ENCODE results near the gene PMS2.
A peak's percentile ranks its signal among the peaks of the same experiment; 100 is the strongest.
"Not testable (repeated sequence)": the region's sequence is repeated elsewhere in the genome, so short reads cannot be mapped to it uniquely, and the experiment has no call there.

The PMS2 gene

GRCh38 chr7:6027806-6028365, 19.0 kb upstream of the PMS2 start:
- DNase-seq (ENCODE audit: low spot score in 2 of 2) (no peak), ATAC-seq (ENCODE audit: low read depth) (no peak)
- Mint-ChIP-seq H3K27me3 (no peaks in the 10 kb centered on the region), H3K36me3 (peaks cover 30% of the 10 kb centered on the region), H3K9me3 (no peaks in the 10 kb centered on the region), H3K27ac (peak overlapping the region; percentile 93), H3K4me1 (peaks cover 20% of the 10 kb centered on the region), H3K4me3 (no peak overlapping the region)

GRCh38 chr7:6026820-6027311, 18.0 kb upstream of the PMS2 start:
- ATAC-seq (ENCODE audit: low read depth) (peak; percentile 13), DNase-seq (ENCODE audit: low spot score in 2 of 2) (no peak)
- Mint-ChIP-seq H3K36me3 (peaks cover 36% of the 10 kb centered on the region), H3K27ac (peak overlapping the region; percentile 93), H3K4me1 (peaks cover 20% of the 10 kb centered on the region), H3K4me3 (peak overlapping the region; percentile 86), H3K9me3 (no peaks in the 10 kb centered on the region), H3K27me3 (no peaks in the 10 kb centered on the region)

GRCh38 chr7:6026011-6026819, 17.4 kb upstream of the PMS2 start:
- H3K36me3 Mint-ChIP-seq = peaks cover 38% of the 10 kb centered on the region
- peaks cover 17% of the 10 kb centered on the region for H3K4me1 Mint-ChIP-seq
- H3K4me3 Mint-ChIP-seq = peak overlapping the region; percentile 86
- no peaks in the 10 kb centered on the region for H3K27me3 Mint-ChIP-seq
- H3K27ac Mint-ChIP-seq = peak overlapping the region; percentile 93
- DNase-seq (ENCODE audit: low spot score in 2 of 2) (peak; percentile 67 to 68), ATAC-seq (ENCODE audit: low read depth) (peak; percentile 100)
- H3K9me3 Mint-ChIP-seq = no peaks in the 10 kb centered on the region

- DNase-seq (ENCODE audit: low spot score in 2 of 2) = no peak
- H3K27me3 Mint-ChIP-seq = no peaks in the 10 kb centered on the region
- peak overlapping the region; percentile 12 for H3K27ac Mint-ChIP-seq
- H3K4me3 Mint-ChIP-seq = no peak overlapping the region
- H3K9me3 Mint-ChIP-seq = no peaks in the 10 kb centered on the region
- peaks cover 44% of the 10 kb centered on the region for H3K36me3 Mint-ChIP-seq
- ATAC-seq (ENCODE audit: low read depth) = no peak
- H3K4me1 Mint-ChIP-seq = peaks cover 17% of the 10 kb centered on the region
Measured at GRCh38 chr7:6023974-6024435, 15.2 kb upstream of the PMS2 start.

- Mint-ChIP-seq H3K27me3 (no peaks in the 10 kb centered on the region), H3K27ac (no peak overlapping the region), H3K36me3 (peaks cover 43% of the 10 kb centered on the region), H3K9me3 (no peaks in the 10 kb centered on the region), H3K4me3 (no peak overlapping the region), H3K4me1 (peaks cover 17% of the 10 kb centered on the region)
- ATAC-seq (ENCODE audit: low read depth) = no peak
- DNase-seq (ENCODE audit: low spot score in 2 of 2) = no peak
Measured at GRCh38 chr7:6022707-6023106, 13.9 kb upstream of the PMS2 start.

- peaks cover 5% of the 10 kb centered on the region for H3K4me1 Mint-ChIP-seq
- H3K4me3 Mint-ChIP-seq = no peak overlapping the region
- peak overlapping the region; percentile 17 for H3K27ac Mint-ChIP-seq
- no peaks in the 10 kb centered on the region for H3K9me3 Mint-ChIP-seq
- DNase-seq (ENCODE audit: low spot score in 2 of 2) (no peak), ATAC-seq (ENCODE audit: low read depth) (no peak)
- H3K36me3 Mint-ChIP-seq = peaks cover 43% of the 10 kb centered on the region
- no peaks in the 10 kb centered on the region for H3K27me3 Mint-ChIP-seq
Measured at GRCh38 chr7:6020371-6021286, 11.8 kb upstream of the PMS2 start.

DNA sequence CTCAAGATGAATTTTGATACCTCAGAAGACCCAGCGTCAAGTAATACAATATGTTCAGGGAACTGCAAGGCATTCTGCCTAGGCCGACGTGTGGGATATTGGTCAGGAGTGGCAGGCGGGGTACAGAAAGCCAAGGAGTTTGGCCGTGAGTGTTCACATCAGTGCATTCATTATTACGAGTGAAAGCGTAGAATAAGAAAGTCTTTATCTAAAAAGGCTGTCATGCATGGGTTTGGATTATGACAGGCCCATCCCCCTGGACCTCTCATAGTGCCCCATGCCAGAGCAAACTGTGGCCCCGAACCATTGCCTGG, 7.8 kb upstream of the PMS2 start:
- Mint-ChIP-seq H3K4me3 (no peak overlapping the region), H3K27me3 (no peaks in the 10 kb centered on the region), H3K27ac (peak overlapping the region; percentile 73), H3K9me3 (no peaks in the 10 kb centered on the region), H3K4me1 (peaks cover 5% of the 10 kb centered on the region), H3K36me3 (peaks cover 27% of the 10 kb centered on the region)
- DNase-seq (ENCODE audit: low spot score in 2 of 2) (no peak), ATAC-seq (ENCODE audit: low read depth) (no peak)

- peaks cover 9% of the 10 kb centered on the region for H3K4me1 Mint-ChIP-seq
- H3K4me3 Mint-ChIP-seq = no peak overlapping the region
- no peak for ATAC-seq (ENCODE audit: low read depth)
- peaks cover 25% of the 10 kb centered on the region for H3K36me3 Mint-ChIP-seq
- no peaks in the 10 kb centered on the region for H3K27me3 Mint-ChIP-seq
- H3K9me3 Mint-ChIP-seq = no peaks in the 10 kb centered on the region
- H3K27ac Mint-ChIP-seq = peak overlapping the region; percentile 73
- no peak for DNase-seq (ENCODE audit: low spot score in 2 of 2)
Measured at GRCh38 chr7:6015917-6016652, 7.2 kb upstream of the PMS2 start.

DNA sequence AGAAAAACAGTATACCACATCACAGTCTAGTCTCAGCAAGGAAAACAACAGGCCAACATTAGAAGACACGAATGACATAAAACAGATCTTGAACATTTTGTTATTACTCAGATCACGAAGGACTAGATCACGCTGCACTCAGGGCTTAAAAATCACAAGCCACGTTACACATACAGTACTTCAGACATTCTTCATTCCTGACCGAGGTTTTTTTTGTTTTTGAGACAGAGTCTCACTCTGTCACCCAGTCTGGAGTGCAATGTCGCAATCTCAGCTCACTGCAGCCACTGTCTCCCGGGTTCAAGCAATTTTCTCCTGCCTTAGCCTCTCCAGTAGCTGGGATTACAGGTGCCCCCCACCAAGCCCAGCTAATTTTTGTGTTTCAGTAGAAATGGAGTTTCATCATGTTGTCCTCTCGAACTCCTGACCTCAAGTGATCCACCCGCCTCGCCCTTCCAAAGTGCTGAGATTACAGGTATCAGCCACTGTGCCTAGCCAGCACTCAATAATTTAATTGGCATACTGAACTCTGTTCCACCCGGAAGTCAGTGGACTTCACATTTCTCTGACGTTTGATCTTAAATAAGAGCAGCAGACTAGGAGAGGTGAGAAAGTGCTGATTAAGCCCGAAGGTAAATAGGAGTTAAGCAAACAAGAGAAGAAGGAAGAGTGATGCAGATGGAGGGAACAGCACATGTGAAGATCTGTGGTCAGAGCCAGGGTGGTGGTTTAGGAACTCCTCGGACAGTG, 3.7 kb upstream of the PMS2 start:
- H3K9me3 Mint-ChIP-seq = no peaks in the 10 kb centered on the region
- no peaks in the 10 kb centered on the region for H3K27me3 Mint-ChIP-seq
- H3K4me3 Mint-ChIP-seq = no peak overlapping the region
- H3K36me3 Mint-ChIP-seq = peaks cover 13% of the 10 kb centered on the region
- peaks cover 17% of the 10 kb centered on the region for H3K4me1 Mint-ChIP-seq
- no peak for ATAC-seq (ENCODE audit: low read depth)
- no peak overlapping the region for H3K27ac Mint-ChIP-seq
- DNase-seq (ENCODE audit: low spot score in 2 of 2) = no peak

GRCh38 chr7:6011541-6011940, 2.7 kb upstream of the PMS2 start:
- peaks cover 21% of the 10 kb centered on the region for H3K4me1 Mint-ChIP-seq
- no peak for ATAC-seq (ENCODE audit: low read depth)
- no peak for DNase-seq (ENCODE audit: low spot score in 2 of 2)
- H3K27me3 Mint-ChIP-seq = no peaks in the 10 kb centered on the region
- no peaks in the 10 kb centered on the region for H3K9me3 Mint-ChIP-seq
- peaks cover 10% of the 10 kb centered on the region for H3K36me3 Mint-ChIP-seq
- H3K27ac Mint-ChIP-seq = no peak overlapping the region
- H3K4me3 Mint-ChIP-seq = peak overlapping the region; percentile 11

DNA sequence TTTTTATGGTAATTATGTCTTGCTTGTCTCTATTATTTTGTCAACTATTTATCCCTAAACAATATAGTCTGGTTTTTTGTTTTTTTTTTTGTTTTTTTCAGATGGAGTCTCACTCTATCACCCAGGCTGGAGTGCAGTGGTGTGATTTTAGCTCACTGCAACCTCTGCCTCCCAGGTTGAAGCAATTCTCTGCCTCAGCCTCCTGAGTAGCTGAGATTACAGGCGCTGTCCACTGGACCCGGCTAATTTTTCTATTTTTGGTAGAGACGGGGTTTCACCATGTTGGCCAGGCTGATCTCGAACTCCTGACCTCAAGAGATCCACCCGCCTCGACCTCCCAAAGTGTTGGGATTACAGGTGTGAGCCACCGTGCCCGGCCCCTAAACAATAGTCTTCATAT, 1.5 kb upstream of the PMS2 start:
- H3K36me3 Mint-ChIP-seq; H3K27me3 Mint-ChIP-seq; DNase-seq (ENCODE audit: low spot score in 2 of 2); ATAC-seq (ENCODE audit: low read depth); H3K27ac Mint-ChIP-seq; H3K9me3 Mint-ChIP-seq: not testable (repeated sequence)
- H3K4me1 Mint-ChIP-seq = peaks cover 23% of the 10 kb centered on the region
- H3K4me3 Mint-ChIP-seq = peak overlapping the region; percentile 70

DNA sequence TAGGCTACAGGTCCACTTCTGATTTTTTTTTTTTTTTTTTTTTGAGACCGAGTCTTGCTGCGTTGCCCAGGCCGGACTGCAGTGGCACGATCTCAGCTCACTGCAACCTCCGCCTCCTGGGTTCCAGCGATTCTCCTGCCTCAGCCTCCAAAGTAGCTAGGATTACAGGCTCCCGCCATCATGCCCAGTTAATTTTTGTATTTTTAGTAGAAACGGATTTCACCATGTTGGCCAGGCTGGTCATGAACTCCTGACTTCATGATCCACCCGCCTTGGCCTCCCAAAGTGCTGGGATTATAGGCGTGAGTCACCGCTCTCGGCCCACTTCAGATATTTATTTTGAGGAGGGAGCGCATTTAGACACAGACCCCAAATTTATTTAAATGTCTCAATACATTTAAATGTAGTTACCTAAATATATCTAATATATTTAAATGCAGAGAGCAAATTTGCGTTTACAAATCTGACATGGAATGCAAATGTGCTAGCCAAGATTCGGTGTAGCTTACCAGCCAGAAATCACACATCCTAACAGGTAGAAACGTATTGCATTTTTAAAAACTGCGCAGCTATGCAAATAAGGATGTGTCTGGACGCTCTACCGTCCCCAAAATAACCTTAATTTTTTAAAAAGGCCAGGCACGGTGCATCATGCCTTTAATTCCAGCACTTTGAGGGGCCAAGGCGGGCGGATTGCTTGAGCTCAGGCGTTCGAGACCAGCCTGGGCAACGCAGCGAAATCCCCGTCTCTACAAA, 836 bp downstream of the PMS2 start:
- peak overlapping the region; percentile 90 for H3K4me3 Mint-ChIP-seq
- not testable (repeated sequence) for H3K27me3 Mint-ChIP-seq

More for the DNA sequence above, 836 bp downstream of the PMS2 start:
- not testable (repeated sequence) for DNase-seq (ENCODE audit: low spot score in 2 of 2); H3K36me3 Mint-ChIP-seq; H3K9me3 Mint-ChIP-seq; ATAC-seq (ENCODE audit: low read depth)
- Mint-ChIP-seq H3K27ac (peak overlapping the region; percentile 62), H3K4me1 (peaks cover 23% of the 10 kb centered on the region)
